IMR-90 (cell line): ENCODE measurements around the gene RMDN3. TPM values are rescaled to one million over a fixed set of nuclear protein-coding genes. Genes with fewer than 3 reads are reported as not detected.

ENCODE experiments used
- ATAC-seq: fragments of 200-7000 bp; cut with Tn5 transposase; 2 replicates; pipeline ENCODE4 v1.9.1; 2020; ENCODE audit warnings: low read depth, mild to moderate bottlenecking, moderate library complexity
- BruUV-seq: library from RNA; stranded (reverse); fragments of 400-500 nt; replicated peaks from 2 replicates; lab custom pipeline; 2021; lab: Mats Ljungman, UMichigan
- CTCF ChIA-PET: fragments of 300-600 bp; formaldehyde crosslinking; extraction: SDS; loops from one replicate; lab custom pipeline; 2021; ENCODE audit warnings: antibody characterized with exemption; lab: Yijun Ruan, JAX
- POLR2A ChIA-PET: fragments of 300-600 bp; sonication (Branson Sonifier 250); formaldehyde crosslinking; loops from one replicate; lab custom pipeline; 2022; ENCODE audit warnings: antibody characterized with exemption; ENCODE audit not compliant: unreplicated experiment; lab: Charles Lee
- DNase-seq: peaks from one replicate; pipeline ENCODE4 v3.0.0; 2013
- H2AFZ ChIP-seq: replicated peaks from 2 replicates; pipeline ENCODE3; 2013; ENCODE audit warnings: low read length, mild to moderate bottlenecking; ENCODE audit not compliant: poor library complexity
- H2AK5ac ChIP-seq: 2 replicates; pipeline ENCODE4 v1.6.1; 2013; ENCODE audit warnings: low read depth, low read length, inconsistent platforms
- H2AK9ac ChIP-seq: replicated peaks from 2 replicates; pipeline ENCODE3; 2013; ENCODE audit warnings: mild to moderate bottlenecking, low read depth, low read length, moderate library complexity; ENCODE audit not compliant: poor library complexity
- H2BK120ac ChIP-seq: 2 replicates; pipeline ENCODE4 v1.6.1; 2013; ENCODE audit warnings: low read depth, low read length, inconsistent platforms
- H2BK15ac ChIP-seq: 3 replicates; pipeline ENCODE4 v1.6.1; 2013; ENCODE audit warnings: low read depth, low read length, inconsistent platforms
- H2BK20ac ChIP-seq: 2 replicates; pipeline ENCODE4 v1.6.1; 2013; ENCODE audit warnings: low read depth, mild to moderate bottlenecking, inconsistent platforms, low read length, moderate library complexity
- H2BK5ac ChIP-seq: 2 replicates; pipeline ENCODE4 v1.6.1; 2013; ENCODE audit warnings: mild to moderate bottlenecking, low read depth, low read length, inconsistent platforms; ENCODE audit not compliant: poor library complexity, severe bottlenecking
- H3K14ac ChIP-seq: replicated peaks from 2 replicates; pipeline ENCODE4 v1.6.1; 2013; ENCODE audit warnings: low read depth, low read length, inconsistent platforms
- H3K18ac ChIP-seq: 2 replicates; pipeline ENCODE4 v1.6.1; 2013; ENCODE audit warnings: low read depth, low read length, control low read depth
- H3K23ac ChIP-seq: 2 replicates; pipeline ENCODE4 v1.6.1; 2013; ENCODE audit warnings: low read depth, low read length, inconsistent platforms
- H3K27ac ChIP-seq: 2 replicates; pipeline ENCODE4 v1.5.1; 2013; ENCODE audit warnings: mild to moderate bottlenecking, control low read depth, low read length; ENCODE audit not compliant: insufficient read depth
- H3K27me3 ChIP-seq: 2 replicates; pipeline ENCODE4 v1.6.1; 2013; ENCODE audit warnings: low read length; ENCODE audit not compliant: control insufficient read depth, insufficient read depth
- H3K36me3 ChIP-seq: 2 replicates; pipeline ENCODE4 v1.6.1; 2013; ENCODE audit warnings: low read length, mixed read lengths; ENCODE audit not compliant: control insufficient read depth, insufficient read depth
- H3K4ac ChIP-seq: 2 replicates; pipeline ENCODE4 v1.6.1; 2013; ENCODE audit warnings: low read depth, low read length, inconsistent platforms
- H3K4me1 ChIP-seq: 2 replicates; pipeline ENCODE4 v1.6.1; 2013; ENCODE audit warnings: low read length, mixed read lengths; ENCODE audit not compliant: control insufficient read depth, insufficient read depth
- H3K4me2 ChIP-seq: 2 replicates; pipeline ENCODE4 v1.6.1; 2013; ENCODE audit warnings: low read depth, mild to moderate bottlenecking, control low read depth, low read length, moderate library complexity
- H3K4me3 ChIP-seq: 2 replicates; pipeline ENCODE4 v1.5.1; 2013; ENCODE audit warnings: low read depth, mild to moderate bottlenecking, control low read depth, low read length, moderate library complexity; ENCODE audit not compliant: insufficient read depth
- H3K56ac ChIP-seq: 2 replicates; pipeline ENCODE4 v1.6.1; 2013; ENCODE audit warnings: low read length, inconsistent platforms; ENCODE audit not compliant: insufficient read depth; ENCODE audit errors: extremely low read depth
- H3K79me1 ChIP-seq, 2 experiments: 2 replicates each; pipeline ENCODE4 v1.6.1; 2013; ENCODE audit warnings: low read length in 2 of 2, inconsistent platforms in 1 of 2, low read depth in 1 of 2
- H3K9ac ChIP-seq: 2 replicates; pipeline ENCODE4 v1.6.1; 2013; ENCODE audit warnings: low read depth, low read length, control low read depth
- H3K9me1 ChIP-seq: 2 replicates; pipeline ENCODE4 v1.6.1; 2013; ENCODE audit warnings: low read length, inconsistent platforms; ENCODE audit not compliant: insufficient read depth
- H3K9me3 ChIP-seq: 2 replicates; pipeline ENCODE4 v1.6.1; 2013; ENCODE audit warnings: low read length; ENCODE audit not compliant: control insufficient read depth, insufficient read depth
- H4K20me1 ChIP-seq: 2 replicates; pipeline ENCODE4 v1.6.1; 2013; ENCODE audit warnings: low read length, inconsistent platforms; ENCODE audit not compliant: insufficient read depth
- H4K5ac ChIP-seq: 2 replicates; pipeline ENCODE4 v1.6.1; 2013; ENCODE audit warnings: mild to moderate bottlenecking, low read depth, low read length, control low read depth
- H4K8ac ChIP-seq, 2 experiments: 2 replicates each; pipeline ENCODE4 v1.6.1; 2013; ENCODE audit warnings: low read depth in 2 of 2, low read length in 2 of 2, control low read depth in 1 of 2, inconsistent platforms in 1 of 2
- H4K91ac ChIP-seq: 2 replicates; pipeline ENCODE4 v1.6.1; 2013; ENCODE audit warnings: low read depth, low read length, inconsistent platforms; ENCODE audit not compliant: insufficient read depth
- BHLHE40 ChIP-seq: fragments of 150-350 bp; IDR thresholded peaks from 2 replicates; pipeline ENCODE4 v1.6.1; 2016; ENCODE audit warnings: mild to moderate bottlenecking, low read depth, low read length
- CTCF ChIP-seq: conservative IDR thresholded peaks from 2 replicates; pipeline ENCODE4 v1.5.1; 2012; ENCODE audit warnings: mild to moderate bottlenecking, low read depth, low read length, improper control_type of control experiment
- FOS ChIP-seq: fragments of 150-350 bp; IDR thresholded peaks from 2 replicates; pipeline ENCODE4 v1.6.1; 2016; ENCODE audit warnings: low read depth, low read length
- MAFK ChIP-seq: IDR thresholded peaks from 2 replicates; pipeline ENCODE4 v1.6.1; 2012; ENCODE audit warnings: low read depth, low read length, improper control_type of control experiment
- MXI1 ChIP-seq: IDR thresholded peaks from 2 replicates; pipeline ENCODE4 v1.6.1; 2012; ENCODE audit warnings: low read depth, mild to moderate bottlenecking, low read length, moderate library complexity, borderline replicate concordance
- POLR2A ChIP-seq: IDR thresholded peaks from 2 replicates; pipeline ENCODE4 v1.6.1; 2012; ENCODE audit warnings: mild to moderate bottlenecking, low read depth, low read length
- RAD21 ChIP-seq: IDR thresholded peaks from 2 replicates; pipeline ENCODE4 v1.6.1; 2012; ENCODE audit warnings: low read length, improper control_type of control experiment
- RCOR1 ChIP-seq: IDR thresholded peaks from 2 replicates; pipeline ENCODE4 v1.6.1; 2012; ENCODE audit warnings: mild to moderate bottlenecking, low read length, improper control_type of control experiment; ENCODE audit not compliant: insufficient replicate concordance
- RFX5 ChIP-seq: IDR thresholded peaks from 2 replicates; pipeline ENCODE4 v1.8.0; 2012; ENCODE audit warnings: low read depth, mild to moderate bottlenecking, low read length, moderate library complexity
- SMC3 ChIP-seq: fragments of 150-350 bp; IDR thresholded peaks from 2 replicates; pipeline ENCODE4 v1.6.1; 2016; ENCODE audit warnings: low read depth, mild to moderate bottlenecking, antibody characterized with exemption, low read length, moderate library complexity
- USF2 ChIP-seq: fragments of 150-350 bp; IDR thresholded peaks from 2 replicates; pipeline ENCODE4 v1.6.1; 2017; ENCODE audit warnings: mild to moderate bottlenecking, antibody characterized with exemption, low read length, low read depth
- WGBS, 2 experiments: methylation state at CpG; one replicate each; pipeline versions ENCODE4 v1.1.5 to v1.1.7; 2013; ENCODE audit warnings: missing lambda C conversion rate in 2 of 2; ENCODE audit not compliant: insufficient read length in 1 of 2; ENCODE audit errors: extremely low coverage in 2 of 2; 5-methylcytosine and 5-hydroxymethylcytosine counted together
- dilution Hi-C: fragments of 300-500 bp; cut with HindIII; formaldehyde crosslinking; loops from one replicate; pipeline ENCODE4 v1.14.3; 2018; ENCODE audit warnings: low sequenced_read_pairs; ENCODE audit not compliant: unreplicated experiment
- in situ Hi-C: fragments of 300-500 bp; cut with MboI; formaldehyde crosslinking; loops from 3 replicates; pipeline ENCODE4 v1.14.3; 2019; ENCODE audit warnings: low sequenced_read_pairs, inconsistent platforms, mixed read lengths
- intact Hi-C: fragments of 100-400 bp; cut with micrococcal nuclease; formaldehyde crosslinking; loops from 2 replicates; pipeline ENCODE4 v1.10.0; 2022
- polyA plus RNA-seq, 3 experiments: library from polyadenylated mRNA; depleted of rRNA; stranded (reverse); fragments of >200 nt; gene quantifications; 2 replicates each; pipeline ENCODE4 v1.2.3, GENCODE V29; 2012; ENCODE audit warnings: low replicate concordance in 1 of 3
- total RNA-seq: library from RNA; depleted of rRNA; stranded (reverse); fragments of >200 nt; gene quantifications from 2 replicates; pipeline ENCODE4 v1.2.3, GENCODE V29; 2012

The RMDN3 gene
- total and polyA plus RNA-seq, 2 of the 4 experiments (the other 2 are of a cell fraction) = 14.7 to 25.7 TPM

GRCh38 chr15:40688932-40689799, 65.9 kb downstream of the RMDN3 start:
- Histone ChIP-seq H3K14ac (no peak overlapping the region), H3K79me1 (peaks cover 12 to 14% of the 10 kb centered on the region in 2 experiments), H3K27me3 (no peaks in the 10 kb centered on the region), H3K18ac (no peak overlapping the region), H4K8ac (no peak overlapping the region), H2AK9ac (no peak overlapping the region), H3K27ac (no peak overlapping the region), H4K5ac (no peak overlapping the region), H3K9me3 (no peaks in the 10 kb centered on the region), H3K4me2 (no peak overlapping the region), H3K9me1 (0 out of 2 replicates have a peak, but pooled peaks cover 7% of the 10 kb centered on the region), H2BK15ac (no peak overlapping the region), H2AFZ (no peak overlapping the region), H3K36me3 (peaks cover 4% of the 10 kb centered on the region; the same call in 1 of the 2 replicates), H2BK5ac (no peak overlapping the region), H4K91ac (no peak overlapping the region), H3K56ac (no peak overlapping the region), H3K4ac (no peak overlapping the region), H3K23ac (no peak overlapping the region), H3K4me1 (peaks cover 4% of the 10 kb centered on the region; the same call in 1 of the 2 replicates), H2BK120ac (no peak overlapping the region), H2BK20ac (no peak overlapping the region), H3K9ac (no peak overlapping the region), H2AK5ac (no peak overlapping the region), H4K20me1 (0 out of 2 replicates have a peak, but pooled peaks cover under 1% of the 10 kb centered on the region), H3K4me3 (no peak overlapping the region)
- CTCF ChIA-PET = no interaction called here
- 80% methylated on average over 1 of the region's 9 CpGs; no CpG with 5 or more reads in 1 of the 2 experiments for WGBS, 2 experiments
- POLR2A ChIA-PET = no interaction called here
- no TSS peak for BruUV-seq
- dilution Hi-C loops (no loop called here), intact Hi-C loops (no loop called here), in situ Hi-C loops (no loop called here)
- no peak for TF ChIP-seq USF2
- TF ChIP-seq BHLHE40 = no peak
- TF ChIP-seq POLR2A = no peak
- no peak for TF ChIP-seq MXI1
- TF ChIP-seq SMC3 = no peak
- TF ChIP-seq FOS = no peak
- no peak for TF ChIP-seq RFX5
- no peak for TF ChIP-seq RCOR1
- TF ChIP-seq CTCF = no peak
- no peak for TF ChIP-seq MAFK
- TF ChIP-seq RAD21 = no peak
- DNase-seq = no peak
- ATAC-seq = no peak
